ENCODE measurements around the gene GREB1. TPM values are rescaled to one million over a fixed set of nuclear protein-coding genes. Genes with fewer than 3 reads are reported as not detected.

GREB1 gene
- total and polyA plus RNA-seq, 2 of the 4 experiments (the other 2 are of a cell fraction): 0.05 TPM; not detected in 1

- ChIA-PET CTCF (interaction anchor here (1.0 kb wide), 1 partner anchor 82 kb away, joined by 3 read pairs; no protein-coding TSS in a partner anchor), POLR2A (ENCODE audit: unreplicated experiment) (no interaction called here)
- Histone ChIP-seq H3K4me3 (ENCODE audit: insufficient read depth, low read depth, low read length) (no peak overlapping the region), H3K18ac (ENCODE audit: low read depth, low read length) (no peak overlapping the region), H3K9ac (ENCODE audit: low read depth, low read length) (no peak overlapping the region), H3K14ac (replicated peaks; ENCODE audit: low read depth, low read length) (no peak overlapping the region), H2AFZ (replicated peaks; ENCODE audit: low read length, poor library complexity) (no peak overlapping the region), H2BK5ac (ENCODE audit: low read depth, low read length, poor library complexity, severe bottlenecking) (no peak overlapping the region), H2AK9ac (replicated peaks; ENCODE audit: low read depth, low read length, poor library complexity) (no peak overlapping the region), H3K36me3 (ENCODE audit: control insufficient read depth, insufficient read depth, low read length) (no peaks in the 10 kb centered on the region), H3K4ac (ENCODE audit: low read depth, low read length) (no peak overlapping the region), H3K27me3 (ENCODE audit: control insufficient read depth, insufficient read depth, low read length) (peaks cover 59% of the 10 kb centered on the region), H3K4me1 (ENCODE audit: control insufficient read depth, insufficient read depth, low read length) (peaks cover 3% of the 10 kb centered on the region; the same call in 1 of the 2 replicates), H2BK120ac (ENCODE audit: low read depth, low read length) (no peak overlapping the region), H3K9me1 (ENCODE audit: insufficient read depth, low read length) (0 out of 2 replicates have a peak, but pooled peaks cover 3% of the 10 kb centered on the region), H3K23ac (ENCODE audit: low read depth, low read length) (no peak overlapping the region), H3K27ac (ENCODE audit: insufficient read depth, low read length) (no peak overlapping the region), H4K91ac (ENCODE audit: insufficient read depth, low read depth, low read length) (no peak overlapping the region), H4K20me1 (ENCODE audit: insufficient read depth, low read length) (no peaks in the 10 kb centered on the region), H3K79me1 (ENCODE audit: low read depth in 1 of 2, low read length in 2 of 2) (no peaks in the 10 kb centered on the region), H3K9me3 (ENCODE audit: control insufficient read depth, insufficient read depth, low read length) (peaks cover 3% of the 10 kb centered on the region; the same call in 1 of the 2 replicates), H2BK20ac (ENCODE audit: low read depth, low read length) (no peak overlapping the region), H3K56ac (ENCODE audit: extremely low read depth, insufficient read depth, low read length) (no peak overlapping the region), H4K5ac (ENCODE audit: low read depth, low read length) (no peak overlapping the region), H2AK5ac (ENCODE audit: low read depth, low read length) (no peak overlapping the region), H2BK15ac (ENCODE audit: low read depth, low read length) (no peak overlapping the region), H4K8ac (ENCODE audit: low read depth in 2 of 2, low read length in 2 of 2) (no peak overlapping the region), H3K4me2 (ENCODE audit: low read depth, low read length) (no peak overlapping the region)
- no TSS peak for BruUV-seq (replicated peaks)
- intact Hi-C loops (cut with micrococcal nuclease): no loop called here
- ATAC-seq (ENCODE audit: low read depth) (no peak), DNase-seq (no peak)
- TF ChIP-seq CTCF (conservative IDR thresholded peaks at IDR 0.05; ENCODE audit: low read depth, low read length) (no peak), CHD1 (IDR thresholded peaks at IDR 0.05; ENCODE audit: low read depth, low read length) (no peak), USF2 (IDR thresholded peaks at IDR 0.05; ENCODE audit: low read depth, low read length) (no peak), MXI1 (IDR thresholded peaks at IDR 0.05; ENCODE audit: borderline replicate concordance, low read depth, low read length) (no peak), SMC3 (IDR thresholded peaks at IDR 0.05; ENCODE audit: low read depth, low read length) (no peak), MAZ (IDR thresholded peaks at IDR 0.05; ENCODE audit: borderline replicate concordance, low read depth, low read length) (no peak), ELK1 (IDR thresholded peaks at IDR 0.05; ENCODE audit: borderline replicate concordance, low read depth, low read length) (no peak), FOS (IDR thresholded peaks at IDR 0.05; ENCODE audit: low read depth, low read length) (no peak), RCOR1 (IDR thresholded peaks at IDR 0.05; ENCODE audit: insufficient replicate concordance, low read length) (no peak), POLR2A (IDR thresholded peaks at IDR 0.05; ENCODE audit: low read depth, low read length) (no peak)
- dilution Hi-C loops (cut with HindIII; ENCODE audit: low sequenced_read_pairs, unreplicated experiment): no loop called here
- in situ Hi-C loops (cut with MboI; ENCODE audit: low sequenced_read_pairs): no loop called here
- WGBS, 2 experiments (ENCODE audit: extremely low coverage in 2 of 2, insufficient read length in 1 of 2): 95 to 100% methylated on average over 1 to 6 of the region's 18 CpGs
Measured at GRCh38 chr2:11661891-11662435, 128.1 kb downstream of the GREB1 start.

Data from IMR-90 (cell line).